C4-2B (cell line): Measurements from ENCODE around the gene EXOC6B.

Experiments used
- ZFX ChIP-seq: fragments of 450-650 bp; IDR thresholded peaks from 2 replicates; pipeline ENCODE4 v1.6.1; 2017
- TF ChIP-seq, protein P1 (sequence below): fragments of 450-650 bp; conservative IDR thresholded peaks from 2 replicates; pipeline ENCODE4 v1.5.1; 2017; ENCODE audit warnings: mild to moderate bottlenecking

DNA sequence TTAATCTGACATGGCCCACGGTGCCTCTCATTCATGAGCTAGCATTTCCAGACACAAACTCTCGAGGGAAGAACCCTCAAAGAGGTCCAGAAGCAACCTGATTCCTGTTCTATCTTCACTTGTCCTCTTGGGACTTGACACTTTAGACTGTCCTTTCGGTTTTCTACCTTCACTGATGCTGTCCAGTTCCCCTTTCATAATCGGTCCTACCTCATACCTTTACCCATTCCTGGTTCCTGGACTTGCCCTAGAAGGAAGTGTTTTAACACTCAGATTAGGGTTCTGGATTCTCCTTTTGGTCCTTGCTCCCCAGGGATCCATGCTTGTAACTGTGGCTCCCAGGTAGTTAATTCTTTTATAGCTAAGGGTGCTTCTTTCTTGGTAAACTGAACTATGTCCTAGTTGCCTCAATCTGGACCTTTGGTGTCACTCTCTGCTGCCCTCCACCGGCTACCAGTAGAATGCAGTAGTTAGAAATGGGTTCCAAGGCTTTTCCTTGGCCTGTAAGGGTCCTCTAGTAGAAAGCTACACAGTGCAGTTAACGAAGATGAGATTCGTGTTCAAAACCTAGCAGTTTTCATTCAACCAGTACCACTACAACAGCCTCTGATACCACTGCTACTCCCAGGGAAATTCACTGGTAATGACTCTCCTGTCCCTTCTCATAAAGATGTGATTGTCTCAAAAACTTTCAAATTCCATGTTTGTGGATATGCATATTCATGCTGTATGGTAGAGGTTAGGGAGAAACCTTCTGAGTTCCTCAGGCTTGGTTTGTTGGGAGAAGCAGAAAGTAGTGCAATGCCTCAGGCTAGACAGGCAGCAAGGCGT lies 500.0 kb downstream of the EXOC6B start:
- TF ChIP-seq, protein P1, sequence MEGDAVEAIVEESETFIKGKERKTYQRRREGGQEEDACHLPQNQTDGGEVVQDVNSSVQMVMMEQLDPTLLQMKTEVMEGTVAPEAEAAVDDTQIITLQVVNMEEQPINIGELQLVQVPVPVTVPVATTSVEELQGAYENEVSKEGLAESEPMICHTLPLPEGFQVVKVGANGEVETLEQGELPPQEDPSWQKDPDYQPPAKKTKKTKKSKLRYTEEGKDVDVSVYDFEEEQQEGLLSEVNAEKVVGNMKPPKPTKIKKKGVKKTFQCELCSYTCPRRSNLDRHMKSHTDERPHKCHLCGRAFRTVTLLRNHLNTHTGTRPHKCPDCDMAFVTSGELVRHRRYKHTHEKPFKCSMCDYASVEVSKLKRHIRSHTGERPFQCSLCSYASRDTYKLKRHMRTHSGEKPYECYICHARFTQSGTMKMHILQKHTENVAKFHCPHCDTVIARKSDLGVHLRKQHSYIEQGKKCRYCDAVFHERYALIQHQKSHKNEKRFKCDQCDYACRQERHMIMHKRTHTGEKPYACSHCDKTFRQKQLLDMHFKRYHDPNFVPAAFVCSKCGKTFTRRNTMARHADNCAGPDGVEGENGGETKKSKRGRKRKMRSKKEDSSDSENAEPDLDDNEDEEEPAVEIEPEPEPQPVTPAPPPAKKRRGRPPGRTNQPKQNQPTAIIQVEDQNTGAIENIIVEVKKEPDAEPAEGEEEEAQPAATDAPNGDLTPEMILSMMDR: peak; percentile 67
- no peak for TF ChIP-seq ZFX
